Suprapubic skin (tissue), 4 donors: ENCODE results near the gene CYP2R1. TPM values are rescaled to one million over a fixed set of nuclear protein-coding genes. Genes with fewer than 3 reads are reported as not detected.
"Not testable (repeated sequence)": the region's sequence is repeated elsewhere in the genome, so short reads cannot be mapped to it uniquely, and the experiment has no call there.

Experiments used
- DNase-seq, 2 donors: peaks; one replicate each; pipeline ENCODE4 v3.0.0-alpha.2; 2019; ENCODE audit warnings: low spot score in 2 of 2
- H3K27ac ChIP-seq: fragments of 200-600 bp; sonication (generic); one replicate; pipeline ENCODE4 v1.5.1; 2019
- H3K27me3 ChIP-seq: fragments of 200-600 bp; sonication (generic); one replicate; pipeline ENCODE4 v1.5.1; 2019
- H3K36me3 ChIP-seq: fragments of 200-600 bp; sonication (generic); one replicate; pipeline ENCODE4 v1.5.1; 2019
- H3K4me1 ChIP-seq: fragments of 200-600 bp; sonication (generic); one replicate; pipeline ENCODE4 v1.5.1; 2019
- H3K4me3 ChIP-seq: fragments of 200-600 bp; sonication (generic); one replicate; pipeline ENCODE4 v1.5.1; 2019; ENCODE audit warnings: mild to moderate bottlenecking
- H3K9me3 ChIP-seq: fragments of 200-600 bp; sonication (generic); one replicate; pipeline ENCODE4 v1.5.1; 2019
- EP300 ChIP-seq: sonication (generic); formaldehyde crosslinking; IDR thresholded peaks from one replicate; pipeline ENCODE4 v1.6.1; 2017; ENCODE audit warnings: antibody characterized with exemption
- POLR2A ChIP-seq, 2 donors: fragments of 450-650 bp; IDR thresholded peaks; one replicate each; pipeline ENCODE4 v1.6.1; 2017; ENCODE audit warnings: antibody characterized with exemption in 2 of 2, mild to moderate bottlenecking in 2 of 2, moderate library complexity in 2 of 2
- POLR2AphosphoS5 ChIP-seq, 3 donors: sonication (generic); formaldehyde crosslinking; IDR thresholded peaks; one replicate each; pipeline ENCODE4 v1.6.1; 2017; ENCODE audit warnings: antibody characterized with exemption in 3 of 3
- WGBS: methylation state at CpG from one replicate; pipeline ENCODE4 v1.1.5; 2018; 5-methylcytosine and 5-hydroxymethylcytosine counted together
- total RNA-seq, 4 donors: library from RNA; depleted of rRNA; stranded (reverse); fragments of >200 nt; gene quantifications; one replicate each; pipeline ENCODE4 v1.1.0, GENCODE V29; 2016
- TF ChIP-seq, protein P1 (sequence below), 2 donors: fragments of 200-600 bp in 1 of 2; fragments of 450-650 bp in 1 of 2; sonication (generic) in 1 of 2; IDR thresholded peaks; one replicate each; pipeline ENCODE4 v1.5.1; 2016 to 2019; ENCODE audit warnings: antibody characterized with exemption in 2 of 2, mild to moderate bottlenecking in 1 of 2, moderate library complexity in 1 of 2

Gene CYP2R1
- total RNA-seq, 4 donors from 2014 or later, result 14.0 to 41.3 (median 20.6) TPM

DNA sequence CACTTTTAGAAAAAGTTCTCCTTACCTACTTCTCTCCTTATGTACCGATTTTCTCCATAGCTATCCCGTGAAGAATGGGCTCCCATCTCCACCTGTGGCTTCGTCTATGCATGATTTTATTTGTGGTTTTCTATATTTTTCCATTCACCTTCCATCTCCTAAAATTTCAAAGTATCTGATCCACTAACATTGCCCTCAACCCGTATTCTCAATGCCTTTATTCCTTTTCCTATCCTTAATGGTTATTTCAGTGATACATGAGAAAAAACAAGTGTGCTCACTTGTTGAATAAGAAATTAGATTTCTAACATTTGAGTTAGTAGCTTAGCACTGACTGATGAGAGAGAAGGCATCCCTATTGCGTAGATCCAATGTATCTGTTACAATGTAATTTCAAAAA lies 16.9 kb downstream of the CYP2R1 start:
- H3K4me1 ChIP-seq, result no peaks in the 10 kb centered on the region
- DNase-seq, result no peak
- no peak overlapping the region for H3K4me3 ChIP-seq
- H3K9me3 ChIP-seq, result no peaks in the 10 kb centered on the region
- no peaks in the 10 kb centered on the region for H3K27me3 ChIP-seq
- H3K27ac ChIP-seq, result no peak overlapping the region
- H3K36me3 ChIP-seq, result peaks cover 43% of the 10 kb centered on the region
- WGBS, result 95% methylated on average over 5 of the region's 5 CpGs
- TF ChIP-seq, protein P1, sequence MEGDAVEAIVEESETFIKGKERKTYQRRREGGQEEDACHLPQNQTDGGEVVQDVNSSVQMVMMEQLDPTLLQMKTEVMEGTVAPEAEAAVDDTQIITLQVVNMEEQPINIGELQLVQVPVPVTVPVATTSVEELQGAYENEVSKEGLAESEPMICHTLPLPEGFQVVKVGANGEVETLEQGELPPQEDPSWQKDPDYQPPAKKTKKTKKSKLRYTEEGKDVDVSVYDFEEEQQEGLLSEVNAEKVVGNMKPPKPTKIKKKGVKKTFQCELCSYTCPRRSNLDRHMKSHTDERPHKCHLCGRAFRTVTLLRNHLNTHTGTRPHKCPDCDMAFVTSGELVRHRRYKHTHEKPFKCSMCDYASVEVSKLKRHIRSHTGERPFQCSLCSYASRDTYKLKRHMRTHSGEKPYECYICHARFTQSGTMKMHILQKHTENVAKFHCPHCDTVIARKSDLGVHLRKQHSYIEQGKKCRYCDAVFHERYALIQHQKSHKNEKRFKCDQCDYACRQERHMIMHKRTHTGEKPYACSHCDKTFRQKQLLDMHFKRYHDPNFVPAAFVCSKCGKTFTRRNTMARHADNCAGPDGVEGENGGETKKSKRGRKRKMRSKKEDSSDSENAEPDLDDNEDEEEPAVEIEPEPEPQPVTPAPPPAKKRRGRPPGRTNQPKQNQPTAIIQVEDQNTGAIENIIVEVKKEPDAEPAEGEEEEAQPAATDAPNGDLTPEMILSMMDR (IDR thresholded peaks at IDR 0.05), result no peak
- TF ChIP-seq POLR2AphosphoS5 (IDR thresholded peaks at IDR 0.05) (no peak), POLR2A (IDR thresholded peaks at IDR 0.05) (no peak), EP300 (no peak)

DNA sequence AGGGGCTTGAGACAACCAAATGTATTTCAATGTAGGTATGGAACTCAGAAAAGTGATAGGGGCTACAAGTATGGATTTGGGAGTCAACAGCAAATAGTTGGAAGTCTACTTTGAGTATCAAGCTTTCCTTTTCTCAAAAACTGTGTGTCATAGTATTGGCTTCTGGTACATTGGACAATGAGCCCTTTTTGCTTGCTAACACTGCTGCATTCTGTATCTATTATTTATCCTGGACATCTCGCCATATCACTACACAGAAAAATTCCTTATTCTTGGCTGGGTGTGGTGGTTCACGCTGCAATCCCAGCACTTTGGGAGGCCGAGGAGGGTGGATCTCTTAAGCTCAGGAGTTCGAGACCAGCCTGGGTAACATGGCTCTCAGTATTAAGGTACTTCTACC lies 18.4 kb downstream of the CYP2R1 start:
- WGBS, result 85% methylated on average over 4 of the region's 4 CpGs
- no peak for TF ChIP-seq EP300
- TF ChIP-seq, protein P1 (IDR thresholded peaks at IDR 0.05), result no peak
- TF ChIP-seq POLR2A (IDR thresholded peaks at IDR 0.05), result no peak
- TF ChIP-seq POLR2AphosphoS5 (IDR thresholded peaks at IDR 0.05), result no peak
- Histone ChIP-seq H3K36me3 (peaks cover 29% of the 10 kb centered on the region), H3K27me3 (no peaks in the 10 kb centered on the region), H3K4me1 (no peaks in the 10 kb centered on the region), H3K27ac (no peak overlapping the region), H3K9me3 (no peaks in the 10 kb centered on the region), H3K4me3 (no peak overlapping the region)
- no peak for DNase-seq

DNA sequence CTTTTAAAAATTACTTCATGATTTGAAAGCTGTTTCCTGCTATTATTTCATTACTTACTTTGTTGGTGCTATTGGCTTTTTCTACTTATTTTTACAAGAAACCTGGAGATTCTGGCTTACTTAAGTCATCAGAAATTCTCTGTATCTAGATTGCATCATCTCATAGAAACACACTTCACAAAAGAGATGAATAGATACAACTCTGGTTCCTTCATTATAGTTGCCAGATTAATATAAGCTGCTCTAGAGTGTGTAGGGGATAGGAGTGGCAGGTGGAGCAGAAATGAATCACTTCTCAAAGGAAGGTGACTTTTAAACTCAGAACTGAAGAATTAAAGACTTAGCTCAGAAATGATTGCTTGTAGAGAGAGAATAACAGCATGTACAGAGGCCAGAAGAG lies 20.0 kb downstream of the CYP2R1 start:
- no peaks in the 10 kb centered on the region for H3K9me3 ChIP-seq
- H3K4me1 ChIP-seq, result no peaks in the 10 kb centered on the region
- H3K36me3 ChIP-seq, result peaks cover 13% of the 10 kb centered on the region
- DNase-seq, result no peak
- TF ChIP-seq POLR2A (IDR thresholded peaks at IDR 0.05), result no peak
- no peak overlapping the region for H3K27ac ChIP-seq
- H3K4me3 ChIP-seq, result no peak overlapping the region
- no peaks in the 10 kb centered on the region for H3K27me3 ChIP-seq

DNA sequence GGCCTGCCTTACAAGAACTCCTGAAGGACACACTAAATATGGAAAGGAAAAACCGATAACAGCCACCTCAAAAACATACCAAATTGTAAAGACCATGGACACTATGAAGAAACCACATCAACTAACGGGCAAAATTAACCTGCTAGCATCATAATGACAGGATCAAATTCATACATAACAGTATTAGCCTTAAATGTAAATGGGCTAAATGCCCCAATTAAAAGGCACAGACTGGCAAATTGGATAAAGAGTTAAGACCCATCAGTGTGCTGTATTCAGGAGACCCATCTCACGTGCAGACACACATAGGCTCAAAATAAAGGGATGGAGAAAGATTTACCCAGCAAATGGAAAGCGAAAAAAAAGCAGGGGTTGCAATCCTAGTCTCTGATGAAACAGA lies 28.3 kb downstream of the CYP2R1 start:
- H3K27me3 ChIP-seq, H3K9me3 ChIP-seq, DNase-seq, H3K36me3 ChIP-seq, H3K27ac ChIP-seq, H3K4me1 ChIP-seq, H3K4me3 ChIP-seq: not testable (repeated sequence)
- WGBS, result 94% methylated on average over 4 of the region's 4 CpGs

DNA sequence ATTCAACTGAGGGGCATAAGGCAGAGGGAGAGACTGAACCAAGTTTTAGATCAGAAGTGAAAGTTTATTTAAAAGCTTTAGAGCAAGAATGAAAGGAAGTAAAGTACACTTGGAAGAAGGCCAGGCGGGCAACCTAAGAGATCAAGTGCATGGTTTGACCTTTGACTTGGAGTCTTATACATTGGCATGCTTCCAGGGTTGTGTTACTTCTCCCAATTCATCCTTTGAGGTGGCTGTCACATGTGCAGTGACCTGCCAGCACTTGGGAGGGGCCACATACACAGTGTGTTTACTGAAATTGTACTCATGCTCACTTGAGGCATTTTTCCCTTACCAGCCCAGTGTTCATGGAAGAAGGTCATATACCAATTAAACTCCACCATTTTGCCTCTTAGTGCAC lies 30.4 kb downstream of the CYP2R1 start:
- Histone ChIP-seq H3K27me3 (no peaks in the 10 kb centered on the region), H3K4me3 (no peak overlapping the region), H3K36me3 (no peaks in the 10 kb centered on the region), H3K9me3 (no peaks in the 10 kb centered on the region), H3K27ac (no peak overlapping the region), H3K4me1 (no peaks in the 10 kb centered on the region)
- 94% methylated on average over 1 of the region's 1 CpG for WGBS
- TF ChIP-seq POLR2AphosphoS5 (IDR thresholded peaks at IDR 0.05), result no peak
- TF ChIP-seq POLR2A (IDR thresholded peaks at IDR 0.05), result no peak
- no peak for TF ChIP-seq EP300
- TF ChIP-seq, protein P1 (IDR thresholded peaks at IDR 0.05), result no peak
- no peak for DNase-seq

DNA sequence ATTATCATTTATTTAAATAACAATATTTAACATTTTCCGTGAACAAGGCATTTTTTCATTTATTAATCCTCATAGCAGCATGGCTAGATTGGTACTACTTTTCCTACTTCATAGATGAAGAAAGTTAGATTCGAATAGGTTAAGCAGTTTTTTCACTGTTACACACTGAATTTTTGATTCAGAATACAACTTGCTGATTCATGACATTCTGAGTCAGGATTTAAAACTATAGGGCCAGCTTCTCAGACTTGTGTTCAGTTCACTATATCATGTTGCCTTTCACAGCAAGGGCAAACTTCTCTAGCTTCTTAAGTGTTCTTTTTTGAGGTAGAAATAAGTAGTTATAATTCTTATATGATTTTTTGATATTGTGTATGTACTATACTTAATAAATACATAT lies 31.5 kb downstream of the CYP2R1 start:
- Histone ChIP-seq H3K4me1 (no peaks in the 10 kb centered on the region), H3K27me3 (no peaks in the 10 kb centered on the region), H3K36me3 (no peaks in the 10 kb centered on the region), H3K27ac (no peak overlapping the region), H3K4me3 (no peak overlapping the region), H3K9me3 (no peaks in the 10 kb centered on the region)
- 85% methylated on average over 2 of the region's 2 CpGs for WGBS
- TF ChIP-seq EP300, result no peak
- no peak for TF ChIP-seq POLR2A (IDR thresholded peaks at IDR 0.05)
- TF ChIP-seq, protein P1 (IDR thresholded peaks at IDR 0.05), result no peak
- no peak for TF ChIP-seq POLR2AphosphoS5 (IDR thresholded peaks at IDR 0.05)
- no peak for DNase-seq
